ENCODE results near the gene TXN.

TXN gene

DNA sequence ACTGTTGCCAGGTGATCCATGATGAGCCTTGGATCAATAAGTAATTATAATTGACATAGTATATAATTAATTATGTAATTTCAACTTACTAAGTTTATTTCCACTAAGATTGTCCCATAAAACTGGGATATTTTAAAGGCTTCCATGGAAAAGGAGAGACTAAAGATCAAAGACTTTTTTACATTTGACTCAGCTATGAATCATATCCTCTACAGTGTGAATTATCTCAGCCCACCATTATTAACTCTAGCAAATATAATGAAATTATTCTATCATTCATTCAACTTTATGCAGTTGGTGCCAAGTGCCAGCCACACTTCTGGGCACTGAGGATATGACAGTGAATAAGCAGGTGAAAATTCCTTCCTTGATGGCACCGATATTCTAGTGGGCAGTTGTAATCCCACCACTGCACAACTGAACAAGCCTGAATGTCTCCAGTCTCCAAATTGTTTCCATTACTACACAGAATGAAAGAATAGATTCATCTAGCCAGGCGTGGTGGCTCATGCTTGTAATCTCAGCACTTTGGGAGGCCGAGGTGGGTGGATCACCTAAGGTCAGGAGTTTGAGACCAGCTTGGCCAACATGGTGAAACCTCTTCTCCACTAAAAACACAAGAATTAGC, 21.9 kb upstream of the TXN start:
- Histone ChIP-seq H3K4me3 (ENCODE audit: low read length) (no peak overlapping the region), H2AFZ (ENCODE audit: low read depth, low read length) (no peak overlapping the region), H3K27me3 (ENCODE audit: insufficient read depth, low read length) (no peaks in the 10 kb centered on the region)

DNA sequence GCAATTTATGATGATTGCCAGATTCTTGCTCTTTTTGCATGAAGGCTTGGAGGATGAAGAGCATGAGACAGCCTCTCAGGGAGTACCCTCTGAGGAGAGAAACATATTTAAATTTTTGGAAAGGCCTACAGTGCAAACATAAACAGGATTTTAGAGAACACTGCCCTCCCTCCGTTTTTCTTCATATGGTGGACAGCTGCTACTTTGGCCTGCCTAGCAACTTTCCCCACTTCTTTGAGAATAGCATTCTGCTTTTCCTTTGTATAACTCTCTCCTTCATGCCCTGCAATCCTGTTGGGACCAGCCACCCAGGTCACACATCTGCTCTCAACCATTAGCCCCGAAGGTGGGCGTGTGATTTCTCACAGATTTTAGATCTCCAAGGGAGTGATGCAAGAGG, 20.5 kb upstream of the TXN start:
- no peaks in the 10 kb centered on the region for H3K9me3 ChIP-seq (ENCODE audit: low read length)
- no peaks in the 10 kb centered on the region for H3K4me1 ChIP-seq (ENCODE audit: insufficient read depth, low read length)
- H3K27me3 ChIP-seq (ENCODE audit: insufficient read depth, low read length), result no peaks in the 10 kb centered on the region
- no peak overlapping the region for H2AFZ ChIP-seq (ENCODE audit: low read depth, low read length)
- no peak overlapping the region for H3K4me3 ChIP-seq (ENCODE audit: low read length)
- H3K36me3 ChIP-seq (ENCODE audit: insufficient read depth, low read length), result no peaks in the 10 kb centered on the region

More for the DNA sequence above, 21.9 kb upstream of the TXN start:
- Histone ChIP-seq H3K36me3 (ENCODE audit: insufficient read depth, low read length) (no peaks in the 10 kb centered on the region), H3K9me3 (ENCODE audit: low read length) (no peaks in the 10 kb centered on the region), H3K4me1 (ENCODE audit: insufficient read depth, low read length) (no peaks in the 10 kb centered on the region)

DNA sequence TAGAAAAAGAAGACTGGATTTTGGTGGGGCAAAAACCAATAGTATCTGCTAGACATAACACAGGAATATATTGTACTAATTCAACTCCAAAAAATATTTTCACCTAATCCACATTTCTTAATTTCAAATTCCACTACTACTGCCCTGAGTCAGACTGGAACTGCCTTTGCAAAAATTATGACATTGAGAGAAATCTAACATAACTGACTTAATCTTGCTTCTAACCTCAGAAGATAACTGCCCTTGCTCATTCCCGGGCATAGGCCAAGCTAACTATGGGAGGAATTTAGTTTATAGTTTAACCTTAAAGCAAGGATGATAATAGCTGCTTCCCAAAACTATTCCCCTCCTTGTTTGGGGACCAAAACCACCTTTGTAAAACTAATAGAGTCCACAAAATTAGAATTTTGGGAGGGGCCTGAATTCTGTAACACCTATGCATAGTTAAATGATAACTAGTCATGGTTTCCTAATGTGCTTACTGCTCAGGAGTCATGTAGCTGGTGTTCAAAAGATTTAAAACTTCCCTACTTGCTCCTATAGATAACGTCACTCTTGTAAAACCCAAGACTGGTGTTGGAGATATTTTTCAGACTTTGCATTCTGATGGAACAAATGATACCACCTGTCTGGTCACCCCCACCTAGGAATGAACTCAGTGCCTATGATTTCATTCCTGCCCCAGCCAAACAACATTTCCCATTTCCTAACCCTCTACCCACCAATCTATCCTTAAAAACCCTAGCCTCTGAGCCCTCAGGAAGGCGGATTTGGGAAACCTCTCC, 14.1 kb upstream of the TXN start:
- Histone ChIP-seq H3K4me3 (ENCODE audit: low read length) (no peak overlapping the region), H2AFZ (ENCODE audit: low read depth, low read length) (no peak overlapping the region), H3K27me3 (ENCODE audit: insufficient read depth, low read length) (no peaks in the 10 kb centered on the region), H3K9me3 (ENCODE audit: low read length) (no peaks in the 10 kb centered on the region), H3K36me3 (ENCODE audit: insufficient read depth, low read length) (no peaks in the 10 kb centered on the region), H3K4me1 (ENCODE audit: insufficient read depth, low read length) (no peaks in the 10 kb centered on the region)

DNA sequence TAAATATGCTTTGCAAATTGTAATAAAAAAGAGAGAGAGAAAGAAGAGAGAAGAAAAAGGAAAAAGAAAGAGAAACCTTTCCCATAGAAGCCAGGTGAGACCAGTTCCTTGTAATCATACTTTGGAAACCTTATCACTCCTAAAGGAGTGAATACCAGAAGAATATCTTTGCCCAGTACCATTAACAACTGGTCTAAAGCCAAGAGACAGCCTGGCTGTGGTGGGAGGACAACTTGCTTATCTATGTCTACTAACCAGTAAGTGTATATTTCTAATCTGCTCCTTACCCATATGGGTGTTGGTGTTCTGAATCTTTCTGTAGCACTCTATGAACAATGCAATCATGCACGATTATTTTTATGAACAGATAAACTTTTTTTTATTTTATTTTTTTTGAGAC, 10.5 kb upstream of the TXN start:
- Histone ChIP-seq H3K27me3 (ENCODE audit: insufficient read depth, low read length) (no peaks in the 10 kb centered on the region), H3K4me1 (ENCODE audit: insufficient read depth, low read length) (no peaks in the 10 kb centered on the region), H3K4me3 (ENCODE audit: low read length) (no peak overlapping the region), H3K36me3 (ENCODE audit: insufficient read depth, low read length) (no peaks in the 10 kb centered on the region), H2AFZ (ENCODE audit: low read depth, low read length) (no peak overlapping the region), H3K9me3 (ENCODE audit: low read length) (no peaks in the 10 kb centered on the region)

DNA sequence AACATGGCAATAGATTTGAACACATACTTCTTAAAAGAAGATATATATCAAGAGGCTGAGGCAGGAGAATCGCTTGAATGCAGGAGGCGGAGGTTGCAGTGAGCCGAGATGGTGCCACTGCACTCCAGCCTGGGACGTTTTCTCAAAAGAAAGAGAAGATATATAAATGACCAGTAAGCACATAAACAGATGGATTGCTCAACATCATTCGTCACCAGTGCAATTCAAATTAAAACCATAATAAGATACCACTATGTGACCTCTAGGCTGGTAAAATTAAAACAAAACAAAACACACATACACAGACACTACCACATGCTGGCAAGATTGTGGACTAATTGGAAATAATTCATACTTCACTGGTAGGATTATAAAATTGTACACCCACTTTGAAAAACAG, 5.3 kb upstream of the TXN start:
- H3K9me3 ChIP-seq (ENCODE audit: low read length), result no peaks in the 10 kb centered on the region
- H3K4me3 ChIP-seq (ENCODE audit: low read length), result no peak overlapping the region
- no peaks in the 10 kb centered on the region for H3K27me3 ChIP-seq (ENCODE audit: insufficient read depth, low read length)

DNA sequence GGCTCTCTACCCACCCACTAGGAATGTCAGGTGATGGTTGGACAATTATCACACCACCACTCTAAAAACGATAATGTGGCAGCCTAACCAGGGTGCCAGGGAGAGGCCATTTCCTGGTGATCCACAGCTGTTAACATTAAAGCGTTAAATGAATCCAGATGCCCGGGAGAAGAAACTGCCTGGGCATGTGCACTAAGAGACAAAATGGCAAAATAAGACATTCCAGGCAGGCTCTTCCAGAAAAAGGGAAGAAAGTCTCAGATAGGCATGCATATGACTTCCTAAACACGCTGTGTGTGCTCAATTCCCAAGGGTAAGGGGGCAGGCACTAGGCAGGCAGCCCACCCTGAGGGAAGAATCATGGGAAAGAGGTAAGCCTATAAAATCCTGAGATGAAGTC, 4.6 kb upstream of the TXN start:
- Histone ChIP-seq H3K9me3 (ENCODE audit: low read length) (no peaks in the 10 kb centered on the region), H3K4me1 (ENCODE audit: insufficient read depth, low read length) (peaks cover 13% of the 10 kb centered on the region), H3K4me3 (ENCODE audit: low read length) (no peak overlapping the region), H3K36me3 (ENCODE audit: insufficient read depth, low read length) (no peaks in the 10 kb centered on the region), H3K27me3 (ENCODE audit: insufficient read depth, low read length) (no peaks in the 10 kb centered on the region), H2AFZ (ENCODE audit: low read depth, low read length) (no peak overlapping the region)

More for the DNA sequence above, 5.3 kb upstream of the TXN start:
- H3K4me1 ChIP-seq (ENCODE audit: insufficient read depth, low read length), result peaks cover 13% of the 10 kb centered on the region
- no peak overlapping the region for H2AFZ ChIP-seq (ENCODE audit: low read depth, low read length)
- H3K36me3 ChIP-seq (ENCODE audit: insufficient read depth, low read length), result no peaks in the 10 kb centered on the region

DNA sequence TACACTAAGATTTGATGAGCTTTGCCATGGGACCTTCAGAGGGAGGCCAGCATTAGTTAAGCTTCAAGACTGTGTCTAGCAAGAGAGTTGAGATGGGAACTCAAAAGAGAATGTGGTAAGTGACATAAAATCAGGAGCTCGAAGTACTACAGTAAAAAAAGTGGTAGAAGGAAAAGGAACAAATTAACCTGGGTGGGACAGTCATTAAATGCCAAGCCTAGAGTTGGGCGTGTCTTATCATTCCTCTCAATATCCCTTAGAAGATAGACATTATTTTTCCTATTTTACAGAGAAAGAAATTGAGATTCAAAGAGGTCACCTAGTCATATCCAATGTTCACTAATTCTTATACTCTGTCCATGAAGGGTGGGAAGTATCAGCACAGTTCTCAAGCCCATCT, 3.3 kb upstream of the TXN start:
- Histone ChIP-seq H3K4me1 (ENCODE audit: insufficient read depth, low read length) (peaks cover 19% of the 10 kb centered on the region), H3K4me3 (ENCODE audit: low read length) (no peak overlapping the region), H3K27me3 (ENCODE audit: insufficient read depth, low read length) (no peaks in the 10 kb centered on the region), H3K9me3 (ENCODE audit: low read length) (no peaks in the 10 kb centered on the region), H3K36me3 (ENCODE audit: insufficient read depth, low read length) (no peaks in the 10 kb centered on the region), H2AFZ (ENCODE audit: low read depth, low read length) (no peak overlapping the region)

DNA sequence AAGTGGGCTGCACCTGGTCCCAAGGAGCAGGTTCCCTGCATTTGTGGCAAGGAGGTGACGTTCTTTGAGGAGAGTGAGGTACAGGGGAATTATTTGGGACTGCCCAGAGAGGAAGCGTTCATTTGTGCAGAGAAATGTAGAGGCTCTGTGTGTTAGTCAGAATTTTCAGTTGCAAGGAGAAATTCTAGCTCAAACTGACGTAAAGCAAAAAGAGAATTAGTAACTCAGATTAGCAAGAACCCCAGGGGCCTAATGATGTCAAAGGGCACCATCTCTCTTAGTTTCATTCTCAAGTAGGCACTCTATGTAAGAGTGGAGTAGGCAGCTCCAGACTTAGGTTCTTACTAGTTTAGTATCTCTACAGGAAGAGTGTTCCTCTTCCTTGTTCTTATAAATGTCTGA, 2.4 kb upstream of the TXN start:
- H3K4me1 ChIP-seq (ENCODE audit: insufficient read depth, low read length), result peaks cover 21% of the 10 kb centered on the region
- no peaks in the 10 kb centered on the region for H3K9me3 ChIP-seq (ENCODE audit: low read length)
- H3K36me3 ChIP-seq (ENCODE audit: insufficient read depth, low read length), result no peaks in the 10 kb centered on the region
- no peak overlapping the region for H3K4me3 ChIP-seq (ENCODE audit: low read length)
- H3K27me3 ChIP-seq (ENCODE audit: insufficient read depth, low read length), result no peaks in the 10 kb centered on the region
- no peak overlapping the region for H2AFZ ChIP-seq (ENCODE audit: low read depth, low read length)

DNA sequence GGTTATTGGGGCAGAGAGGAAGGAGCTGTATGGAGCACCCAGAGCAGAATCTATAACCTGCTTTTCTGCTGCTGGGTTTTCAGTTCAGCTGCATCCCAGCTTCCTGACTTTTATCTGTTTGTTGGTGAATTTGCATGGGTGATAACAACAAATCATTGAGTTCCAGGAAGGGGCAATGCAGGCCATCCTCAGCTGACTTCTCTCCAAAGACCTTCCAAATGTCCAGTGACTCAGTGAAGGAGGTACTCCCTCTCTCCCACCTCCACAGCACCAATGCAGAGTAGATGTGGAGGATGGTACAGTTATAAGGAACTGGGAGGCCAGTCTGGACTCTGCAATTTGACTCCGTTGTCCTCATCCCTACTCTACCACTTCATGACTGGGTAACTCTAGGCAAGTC, 1.6 kb upstream of the TXN start:
- no peaks in the 10 kb centered on the region for H3K27me3 ChIP-seq (ENCODE audit: insufficient read depth, low read length)
- peak overlapping the region; percentile 93 for H2AFZ ChIP-seq (ENCODE audit: low read depth, low read length)
- H3K4me3 ChIP-seq (ENCODE audit: low read length), result peak overlapping the region; percentile 89
- H3K9me3 ChIP-seq (ENCODE audit: low read length), result no peaks in the 10 kb centered on the region
- H3K4me1 ChIP-seq (ENCODE audit: insufficient read depth, low read length), result peaks cover 21% of the 10 kb centered on the region
- no peaks in the 10 kb centered on the region for H3K36me3 ChIP-seq (ENCODE audit: insufficient read depth, low read length)

DNA sequence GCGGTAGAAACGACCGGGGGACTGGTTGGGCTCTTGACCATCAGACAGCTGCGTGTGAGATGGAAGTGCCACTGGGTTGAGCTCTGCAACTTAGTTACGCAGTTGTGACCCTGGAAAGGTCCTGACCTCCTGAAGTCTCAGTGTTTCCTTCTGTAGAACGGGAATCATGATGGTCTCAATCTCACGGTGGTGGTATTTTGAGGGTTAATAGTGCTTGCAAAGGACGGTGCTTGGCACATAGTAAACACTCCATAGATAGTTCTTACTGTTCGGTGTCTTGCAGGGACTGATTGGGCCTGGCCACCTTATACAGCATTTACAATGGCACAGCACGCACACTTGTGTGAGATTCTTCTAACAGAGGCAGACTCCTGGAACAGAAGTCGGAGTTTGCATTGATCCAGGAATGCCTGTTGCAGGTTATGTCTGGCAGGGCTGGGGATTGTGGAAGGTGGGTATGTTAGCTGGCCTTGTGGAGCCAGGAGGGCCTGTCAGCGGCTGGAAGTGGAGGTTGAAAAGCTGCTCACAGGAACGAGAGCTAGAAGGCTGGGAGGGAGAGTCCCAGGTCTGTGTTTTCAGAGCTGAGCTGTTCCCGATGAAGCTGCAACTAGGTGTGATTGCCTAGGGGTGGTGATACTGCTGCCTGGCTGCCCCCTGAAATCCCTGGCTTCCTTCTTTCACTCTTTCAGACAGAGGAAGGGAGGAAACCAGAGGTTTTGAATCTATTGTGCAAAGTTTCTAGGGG, 962 bp upstream of the TXN start:
- Histone ChIP-seq H3K9me3 (ENCODE audit: low read length) (no peaks in the 10 kb centered on the region), H3K4me1 (ENCODE audit: insufficient read depth, low read length) (peaks cover 21% of the 10 kb centered on the region), H3K36me3 (ENCODE audit: insufficient read depth, low read length) (no peaks in the 10 kb centered on the region), H3K4me3 (ENCODE audit: low read length) (peak overlapping the region; percentile 89), H3K27me3 (ENCODE audit: insufficient read depth, low read length) (no peaks in the 10 kb centered on the region), H2AFZ (ENCODE audit: low read depth, low read length) (peak overlapping the region; percentile 93)

DNA sequence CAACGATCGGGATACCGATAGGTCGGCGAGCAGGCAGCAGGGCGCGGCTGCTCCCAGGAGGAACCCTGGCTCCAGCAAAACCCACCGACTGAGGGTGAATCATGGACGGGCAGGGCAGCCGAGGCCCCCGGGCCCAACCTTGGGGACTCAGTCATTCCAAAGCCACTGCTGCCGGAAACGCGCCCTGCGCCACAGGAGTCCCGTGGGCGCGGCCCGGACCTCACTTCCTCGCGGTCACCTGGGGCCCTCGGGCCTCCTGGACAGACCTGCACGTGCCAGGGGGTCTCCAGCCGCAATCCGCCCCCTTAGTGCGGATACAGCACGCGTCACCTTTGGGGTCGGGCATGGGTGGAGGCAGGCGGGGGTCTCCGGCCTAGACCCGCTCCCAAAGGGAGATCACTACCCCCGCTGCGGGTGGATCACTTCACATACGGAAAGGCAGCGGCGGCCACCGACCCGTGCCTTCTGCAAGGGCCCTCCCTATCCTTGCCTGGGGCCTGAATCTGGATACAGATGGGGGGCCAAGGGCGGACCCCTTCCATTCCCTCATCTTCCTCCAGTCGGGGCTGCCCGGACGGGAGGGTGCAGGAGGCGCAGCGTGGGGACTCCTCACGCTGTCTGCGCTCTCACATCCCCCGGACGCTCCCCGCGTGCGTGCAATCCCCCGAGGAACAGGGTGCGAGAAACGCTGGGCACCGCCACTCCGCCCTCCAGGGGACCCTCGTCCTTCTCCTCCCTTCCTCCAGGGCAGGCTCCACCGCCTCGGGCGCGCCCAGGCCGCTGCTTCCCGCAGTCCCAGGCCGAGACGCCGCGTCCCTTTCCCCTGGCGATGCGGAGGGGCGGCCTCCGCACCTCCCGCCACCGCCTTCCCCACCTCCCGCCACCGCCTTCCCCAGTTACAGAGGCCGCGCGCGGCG, 586 bp downstream of the TXN start:
- H3K4me3 ChIP-seq (ENCODE audit: low read length), result peak overlapping the region; percentile 89
- no peaks in the 10 kb centered on the region for H3K9me3 ChIP-seq (ENCODE audit: low read length)
- H2AFZ ChIP-seq (ENCODE audit: low read depth, low read length), result peak overlapping the region; percentile 93
- peaks cover 21% of the 10 kb centered on the region for H3K4me1 ChIP-seq (ENCODE audit: insufficient read depth, low read length)
- no peaks in the 10 kb centered on the region for H3K27me3 ChIP-seq (ENCODE audit: insufficient read depth, low read length)
- no peaks in the 10 kb centered on the region for H3K36me3 ChIP-seq (ENCODE audit: insufficient read depth, low read length)

DNA sequence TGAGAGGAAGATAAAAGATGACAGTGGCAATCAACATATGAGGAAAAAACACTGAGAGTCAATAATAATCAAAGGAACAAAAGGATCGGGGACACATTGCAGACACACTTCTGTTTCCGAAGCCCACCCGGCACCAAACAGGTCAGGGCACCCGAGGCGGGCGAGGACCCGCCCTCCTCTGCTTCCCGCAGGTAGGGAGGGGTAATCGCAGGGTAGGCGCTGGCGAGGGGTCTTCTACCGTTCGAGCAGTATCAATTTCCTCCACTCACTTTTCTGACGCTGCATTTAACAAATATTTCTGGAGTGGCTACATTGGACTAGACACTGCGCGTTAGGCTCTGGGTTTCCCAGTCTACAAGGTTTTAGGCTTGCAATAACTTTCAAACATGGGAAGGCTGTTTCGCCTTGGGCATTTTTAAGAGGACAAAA, 1.3 kb downstream of the TXN start:
- H3K4me3 ChIP-seq (ENCODE audit: low read length), result peak overlapping the region; percentile 89
- H2AFZ ChIP-seq (ENCODE audit: low read depth, low read length), result peak overlapping the region; percentile 93

More for the DNA sequence above, 1.3 kb downstream of the TXN start:
- Histone ChIP-seq H3K4me1 (ENCODE audit: insufficient read depth, low read length) (peaks cover 21% of the 10 kb centered on the region), H3K9me3 (ENCODE audit: low read length) (no peaks in the 10 kb centered on the region), H3K36me3 (ENCODE audit: insufficient read depth, low read length) (peaks cover 7% of the 10 kb centered on the region), H3K27me3 (ENCODE audit: insufficient read depth, low read length) (no peaks in the 10 kb centered on the region)

Data from neuron (in vitro differentiated cells).